H1 (cell line): ENCODE results near the gene CXCR5. TPM values are rescaled to one million over a fixed set of nuclear protein-coding genes. Genes with fewer than 3 reads are reported as not detected.

Experiments used
- CHD1 ChIP-seq: IDR thresholded peaks from 2 replicates; pipeline ENCODE4 v1.6.1; 2012; ENCODE audit warnings: low read depth, low read length, improper control_type of control experiment
- HDAC6 ChIP-seq: IDR thresholded peaks from one replicate; pipeline ENCODE4 v1.7.1; 2012; ENCODE audit warnings: low read depth, mild to moderate bottlenecking, inconsistent platforms, low read length, moderate library complexity
- JUND ChIP-seq: IDR thresholded peaks from 2 replicates; pipeline ENCODE4 v1.6.1; 2011; ENCODE audit warnings: mild to moderate bottlenecking, improper control_type of control experiment, low read length
- RXRA ChIP-seq: IDR thresholded peaks from 2 replicates; pipeline ENCODE4 v1.6.1; 2011; ENCODE audit warnings: low read depth, mild to moderate bottlenecking, low read length, moderate library complexity; ENCODE audit not compliant: insufficient read depth
- SP4 ChIP-seq: IDR thresholded peaks from 2 replicates; pipeline ENCODE4 v1.6.1; 2012; ENCODE audit warnings: low read length, inconsistent platforms
- polyA plus RNA-seq, 7 experiments: library from polyadenylated mRNA; depleted of rRNA in 3 of 7; stranded (reverse) in 5 of 7; unstranded in 2 of 7; fragments of >200 nt in 5 of 7; fragments of 200-250 nt in 2 of 7; gene quantifications; 1 replicate in 5 of 7; 2 replicates in 1 of 7; 4 replicates in 1 of 7; pipeline versions ENCODE4 v1.2.1 to v1.2.3, GENCODE V29; 2011 to 2013; ENCODE audit warnings: missing spikeins in 2 of 7, mixed read lengths in 2 of 7
- total RNA-seq: library from RNA; stranded (reverse); fragmentation: NEBNext Ultra II Directional; extraction: Animal tissue kit (Norgen Biotek cat#: 25700); gene quantifications from 2 replicates; pipeline ENCODE4 v1.2.1, GENCODE V29; 2021

Gene CXCR5
- total and polyA plus RNA-seq, 2 of the 8 experiments (the other 6 are each of a cell fraction or from before 2014, with no cell fraction given) = not detected

DNA sequence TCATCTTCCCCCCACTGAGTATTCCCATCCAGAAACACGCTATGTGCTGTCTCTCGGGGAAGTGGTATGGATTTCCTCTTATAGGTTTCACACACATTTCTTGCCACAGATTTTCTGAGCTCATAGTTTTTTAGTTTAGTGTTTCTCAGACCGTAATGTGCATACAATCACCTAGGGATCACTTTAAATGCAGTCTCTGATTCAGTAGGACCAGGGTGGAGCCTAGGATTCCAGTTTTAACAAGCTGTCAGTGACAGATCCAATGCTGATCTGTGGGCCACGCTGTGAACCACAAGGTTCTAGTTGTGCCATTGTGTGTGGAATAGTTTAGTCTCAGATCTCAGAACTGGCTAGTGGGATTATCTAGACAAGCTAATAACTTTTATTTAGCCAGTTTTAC is 23.7 kb upstream of the CXCR5 start (continued):
- TF ChIP-seq JUND (no peak), CHD1 (no peak), RXRA (no peak), HDAC6 (no peak), SP4 (no peak)
- TF ChIP-seq, all 59 proteins: peak for 0
